SU-DHL-6 (cell line): Measurements from ENCODE around the gene ZNF280B.

Experiments used
- EZH2phosphoT487 ChIP-seq: fragments of 200-600 bp; sonication (generic), shearing (Covaris generic); conservative IDR thresholded peaks from 2 replicates; pipeline ENCODE4 v1.6.1; 2018; ENCODE audit warnings: mild to moderate bottlenecking, antibody characterized with exemption, low read length, moderate library complexity, mixed read lengths
- TF ChIP-seq, protein P1 (sequence below): fragments of 200-600 bp; sonication (generic); IDR thresholded peaks from one replicate; pipeline ENCODE4 v1.5.1; 2017; ENCODE audit warnings: antibody characterized with exemption, mild to moderate bottlenecking, low read length, moderate library complexity; ENCODE audit not compliant: insufficient read depth, poor library complexity, severe bottlenecking

DNA sequence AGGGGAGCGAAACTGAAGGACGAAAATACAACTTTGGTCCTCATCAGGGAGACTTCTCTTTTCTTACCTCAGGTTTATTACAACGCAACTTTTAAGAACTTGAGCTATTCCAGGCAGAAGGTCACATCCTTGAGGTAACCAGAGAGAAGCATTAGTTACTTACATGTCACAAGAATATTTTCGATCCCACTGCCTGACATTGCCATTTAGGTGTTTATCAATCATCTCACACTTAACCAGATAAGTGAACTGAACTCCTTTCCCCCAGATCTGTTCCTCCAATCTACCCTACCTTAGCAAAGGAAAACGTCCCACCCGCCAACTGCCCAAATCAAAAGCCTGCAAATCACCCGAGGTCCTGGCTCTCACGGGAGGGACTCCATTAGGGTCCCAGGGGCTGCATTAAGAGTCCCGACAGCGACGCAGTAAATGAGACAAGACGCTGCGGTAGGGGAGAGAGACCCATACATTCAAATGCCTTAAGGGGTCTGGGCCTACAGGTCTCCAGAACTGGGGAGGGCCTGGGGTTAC lies 734 bp downstream of the ZNF280B start:
- TF ChIP-seq, protein P1, sequence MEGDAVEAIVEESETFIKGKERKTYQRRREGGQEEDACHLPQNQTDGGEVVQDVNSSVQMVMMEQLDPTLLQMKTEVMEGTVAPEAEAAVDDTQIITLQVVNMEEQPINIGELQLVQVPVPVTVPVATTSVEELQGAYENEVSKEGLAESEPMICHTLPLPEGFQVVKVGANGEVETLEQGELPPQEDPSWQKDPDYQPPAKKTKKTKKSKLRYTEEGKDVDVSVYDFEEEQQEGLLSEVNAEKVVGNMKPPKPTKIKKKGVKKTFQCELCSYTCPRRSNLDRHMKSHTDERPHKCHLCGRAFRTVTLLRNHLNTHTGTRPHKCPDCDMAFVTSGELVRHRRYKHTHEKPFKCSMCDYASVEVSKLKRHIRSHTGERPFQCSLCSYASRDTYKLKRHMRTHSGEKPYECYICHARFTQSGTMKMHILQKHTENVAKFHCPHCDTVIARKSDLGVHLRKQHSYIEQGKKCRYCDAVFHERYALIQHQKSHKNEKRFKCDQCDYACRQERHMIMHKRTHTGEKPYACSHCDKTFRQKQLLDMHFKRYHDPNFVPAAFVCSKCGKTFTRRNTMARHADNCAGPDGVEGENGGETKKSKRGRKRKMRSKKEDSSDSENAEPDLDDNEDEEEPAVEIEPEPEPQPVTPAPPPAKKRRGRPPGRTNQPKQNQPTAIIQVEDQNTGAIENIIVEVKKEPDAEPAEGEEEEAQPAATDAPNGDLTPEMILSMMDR, result no peak
- no peak for TF ChIP-seq EZH2phosphoT487
